ENCODE results near the gene MDH1.

The MDH1 gene

GRCh38 chr2:63654959-63655358 lies 66.2 kb downstream of the MDH1 start:
- no peak overlapping the region for H3K9ac ChIP-seq (ENCODE audit: low read depth, low read length, poor library complexity)
- H3K4ac ChIP-seq (ENCODE audit: low read length), result no peak overlapping the region
- H3K18ac ChIP-seq (ENCODE audit: low read length), result no peak overlapping the region
- no CpG with 5 or more reads among the region's 1 CpG for WGBS, 2 donors (ENCODE audit: extremely low coverage in 2 of 2, insufficient read length in 2 of 2, insufficient replicate concordance in 1 of 2)
- no peaks in the 10 kb centered on the region for H3K36me3 ChIP-seq (replicated peaks in 1 of 2; ENCODE audit: control insufficient read depth in 2 of 2, insufficient read depth in 2 of 2, low read length in 2 of 2)
- no peak overlapping the region for H4K91ac ChIP-seq (ENCODE audit: low read depth, low read length, poor library complexity)
- H2BK12ac ChIP-seq (ENCODE audit: low read length), result no peak overlapping the region
- no peak overlapping the region for H2AK5ac ChIP-seq (ENCODE audit: low read depth, low read length)
- H3K27me3 ChIP-seq (ENCODE audit: control insufficient read depth in 3 of 3, insufficient read depth in 3 of 3, low read depth in 1 of 3, low read length in 3 of 3), result no peaks in the 10 kb centered on the region
- no peak overlapping the region for H3K27ac ChIP-seq (replicated peaks; ENCODE audit: low read length)
- no peak overlapping the region for H3K23ac ChIP-seq (ENCODE audit: low read depth, low read length, poor library complexity)
- no peak overlapping the region for H3K4me2 ChIP-seq (ENCODE audit: insufficient read depth, low read length, poor library complexity, severe bottlenecking)
- no peak for DNase-seq (ENCODE audit: low spot score)
- no peak overlapping the region for H2BK5ac ChIP-seq (ENCODE audit: low read length)
- H3K4me3 ChIP-seq (ENCODE audit: low read length in 2 of 2), result no peak overlapping the region
- no peaks in the 10 kb centered on the region for H3K9me3 ChIP-seq (replicated peaks in 1 of 2; ENCODE audit: control insufficient read depth in 2 of 2, insufficient read depth in 1 of 2, low read depth in 1 of 2, low read length in 2 of 2)
- no peaks in the 10 kb centered on the region for H3K4me1 ChIP-seq (ENCODE audit: control insufficient read depth in 2 of 2, insufficient read depth in 1 of 2, low read depth in 1 of 2, low read length in 2 of 2)
- no peak overlapping the region for H3K14ac ChIP-seq (ENCODE audit: low read length)
- no peak overlapping the region for H2AFZ ChIP-seq (ENCODE audit: low read length)
- H2BK15ac ChIP-seq (ENCODE audit: low read length), result no peak overlapping the region
- H2BK120ac ChIP-seq (ENCODE audit: low read depth, low read length), result no peak overlapping the region
- no peaks in the 10 kb centered on the region for H3K79me1 ChIP-seq (ENCODE audit: low read depth, low read length)
- no peak overlapping the region for H4K8ac ChIP-seq (ENCODE audit: low read depth, low read length)

Data from neuronal stem cell (in vitro differentiated cells).